ENCODE measurements around the gene KRCC1.
A peak's percentile ranks its signal among the peaks of the same experiment; 100 is the strongest.

GRCh38 chr2:88016086-88016959, 39.3 kb downstream of the KRCC1 start, which contains the start of gene RNU2-63P:
- TF ChIP-seq EZH2 (IDR thresholded peaks at IDR 0.05; ENCODE audit: borderline replicate concordance, insufficient read depth, low read length, poor library complexity, severe bottlenecking) = no peak
- TF ChIP-seq CTCF (IDR thresholded peaks at IDR 0.05; ENCODE audit: poor library complexity, severe bottlenecking) = no peak
- peak; percentile 90 for TF ChIP-seq POLR2AphosphoS5 (IDR thresholded peaks at IDR 0.05)
- TF ChIP-seq MXI1 (conservative IDR thresholded peaks at IDR 0.05; ENCODE audit: poor library complexity, severe bottlenecking) = no peak
- TF ChIP-seq SMC3 (conservative IDR thresholded peaks at IDR 0.05; ENCODE audit: poor library complexity) = no peak
